ENCODE measurements around the gene UBN2. TPM values are rescaled to one million over a fixed set of nuclear protein-coding genes. Genes with fewer than 3 reads are reported as not detected.

Gene UBN2
- total RNA-seq, 2 donors from 2014 or later, result 14.4 to 19.3 TPM

DNA sequence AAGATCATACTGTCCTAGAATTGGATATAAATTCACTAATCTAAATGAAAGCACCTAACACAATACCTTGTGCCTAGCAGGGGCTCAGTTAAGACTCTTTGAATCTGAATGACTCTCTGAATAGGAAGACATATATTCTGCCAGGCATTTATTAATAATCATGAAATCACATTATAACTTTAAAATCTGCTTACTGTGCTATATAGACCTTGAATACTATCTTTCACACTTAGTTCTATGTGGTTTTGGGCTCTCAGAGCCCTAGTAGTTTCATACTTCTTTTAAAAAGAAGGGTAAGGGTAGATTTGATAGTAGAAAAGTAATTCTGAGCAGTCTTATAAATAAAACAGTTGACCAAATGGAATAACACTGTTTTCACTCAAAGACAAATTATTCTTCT lies 10.2 kb downstream of the UBN2 start:
- H3K36me3 ChIP-seq, result peaks cover 17% of the 10 kb centered on the region
- intact Hi-C loops (cut with DNase I), result no loop called here

DNA sequence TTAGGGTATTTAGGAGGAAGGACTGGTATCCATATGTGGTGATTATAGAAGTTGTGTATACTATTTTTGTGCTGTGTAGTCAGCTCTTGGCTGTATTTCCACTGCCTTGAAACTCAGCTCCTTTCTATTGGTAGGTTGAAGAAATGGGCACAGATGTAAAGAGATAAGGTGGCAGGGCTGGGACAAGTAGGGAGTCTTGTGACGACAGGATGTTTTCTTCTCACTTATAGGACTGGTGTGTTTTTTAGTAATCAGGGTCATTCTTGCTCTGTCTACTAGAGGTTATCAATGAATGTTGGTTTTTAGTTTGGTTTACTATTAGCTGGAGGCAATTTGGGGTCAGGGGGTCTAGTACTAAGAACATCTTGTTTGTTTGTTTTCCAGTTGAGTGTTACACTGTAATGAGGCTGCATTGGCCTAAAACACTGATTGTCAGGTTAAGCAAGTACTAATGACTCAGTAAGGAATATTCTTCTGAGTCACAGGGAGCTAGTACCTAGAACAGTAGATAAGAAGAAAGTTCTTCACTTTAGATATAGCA lies 11.8 kb downstream of the UBN2 start:
- Histone ChIP-seq H3K4me3 (no peak overlapping the region), H3K4me1 (no peaks in the 10 kb centered on the region), H3K9ac (ENCODE audit: low read depth in 2 of 2, low read length in 2 of 2) (no peak overlapping the region), H3K27ac (no peak overlapping the region), H3K9me3 (no peaks in the 10 kb centered on the region), H3K27me3 (no peaks in the 10 kb centered on the region), H3K36me3 (peaks cover 17% of the 10 kb centered on the region)
- intact Hi-C loops (cut with DNase I), result no loop called here
- DNase-seq, result no peak
- TF ChIP-seq, protein P1, sequence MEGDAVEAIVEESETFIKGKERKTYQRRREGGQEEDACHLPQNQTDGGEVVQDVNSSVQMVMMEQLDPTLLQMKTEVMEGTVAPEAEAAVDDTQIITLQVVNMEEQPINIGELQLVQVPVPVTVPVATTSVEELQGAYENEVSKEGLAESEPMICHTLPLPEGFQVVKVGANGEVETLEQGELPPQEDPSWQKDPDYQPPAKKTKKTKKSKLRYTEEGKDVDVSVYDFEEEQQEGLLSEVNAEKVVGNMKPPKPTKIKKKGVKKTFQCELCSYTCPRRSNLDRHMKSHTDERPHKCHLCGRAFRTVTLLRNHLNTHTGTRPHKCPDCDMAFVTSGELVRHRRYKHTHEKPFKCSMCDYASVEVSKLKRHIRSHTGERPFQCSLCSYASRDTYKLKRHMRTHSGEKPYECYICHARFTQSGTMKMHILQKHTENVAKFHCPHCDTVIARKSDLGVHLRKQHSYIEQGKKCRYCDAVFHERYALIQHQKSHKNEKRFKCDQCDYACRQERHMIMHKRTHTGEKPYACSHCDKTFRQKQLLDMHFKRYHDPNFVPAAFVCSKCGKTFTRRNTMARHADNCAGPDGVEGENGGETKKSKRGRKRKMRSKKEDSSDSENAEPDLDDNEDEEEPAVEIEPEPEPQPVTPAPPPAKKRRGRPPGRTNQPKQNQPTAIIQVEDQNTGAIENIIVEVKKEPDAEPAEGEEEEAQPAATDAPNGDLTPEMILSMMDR (IDR thresholded peaks at IDR 0.05), result no peak

More for the DNA sequence above, 10.2 kb downstream of the UBN2 start:
- no peaks in the 10 kb centered on the region for H3K4me1 ChIP-seq
- no peaks in the 10 kb centered on the region for H3K9me3 ChIP-seq
- H3K27me3 ChIP-seq, result no peaks in the 10 kb centered on the region
- no peak overlapping the region for H3K4me3 ChIP-seq
- DNase-seq, result no peak
- H3K9ac ChIP-seq (ENCODE audit: low read depth in 2 of 2, low read length in 2 of 2), result no peak overlapping the region
- TF ChIP-seq, protein P1 (IDR thresholded peaks at IDR 0.05), result no peak
- no peak overlapping the region for H3K27ac ChIP-seq

DNA sequence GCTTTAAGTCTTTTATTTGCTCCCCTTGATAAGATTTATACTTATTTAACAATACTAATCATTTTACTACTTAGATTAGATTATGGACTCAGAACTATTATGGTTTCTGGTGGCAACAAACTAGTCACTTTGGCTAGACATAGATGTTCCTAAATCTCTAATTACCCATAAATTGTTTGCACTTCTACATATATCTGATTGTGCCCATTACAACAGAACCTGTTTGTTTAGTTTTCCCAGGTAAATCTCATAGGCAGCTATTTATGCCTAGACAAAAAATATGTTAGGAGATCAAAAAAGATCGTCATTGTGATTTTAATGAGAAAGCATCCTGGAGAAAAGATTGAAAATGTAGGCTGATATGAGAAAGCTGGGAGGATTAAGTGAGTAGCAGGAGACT lies 14.4 kb downstream of the UBN2 start:
- H3K27ac ChIP-seq, result no peak overlapping the region
- DNase-seq, result no peak
- TF ChIP-seq, protein P1 (IDR thresholded peaks at IDR 0.05), result no peak
- peaks cover 5% of the 10 kb centered on the region for H3K36me3 ChIP-seq
- H3K4me3 ChIP-seq, result no peak overlapping the region
- no peaks in the 10 kb centered on the region for H3K27me3 ChIP-seq
- intact Hi-C loops (cut with DNase I), result no loop called here
- no peaks in the 10 kb centered on the region for H3K9me3 ChIP-seq
- H3K4me1 ChIP-seq, result no peaks in the 10 kb centered on the region
- no peak overlapping the region for H3K9ac ChIP-seq (ENCODE audit: low read depth in 2 of 2, low read length in 2 of 2)

DNA sequence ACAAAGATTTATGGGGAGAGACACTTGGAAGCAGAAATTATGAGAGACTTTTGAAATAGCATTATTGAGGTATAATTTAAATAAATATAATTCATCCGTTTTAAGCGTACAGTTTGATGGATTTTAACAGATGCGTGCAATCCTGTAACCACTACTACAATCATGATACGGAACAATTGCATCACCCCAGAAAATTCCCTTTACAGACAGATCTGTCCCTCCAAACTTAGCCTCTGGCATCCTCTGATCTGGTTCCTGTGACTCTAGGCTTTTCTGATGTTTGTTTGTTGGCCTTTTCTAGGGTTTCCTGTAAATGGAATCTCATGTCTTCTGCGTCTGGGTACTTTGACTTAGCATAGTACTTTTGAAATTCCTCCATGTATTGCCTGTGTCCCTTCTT lies 15.5 kb downstream of the UBN2 start:
- DNase-seq, result no peak
- intact Hi-C loops (cut with DNase I), result no loop called here
- no peak overlapping the region for H3K9ac ChIP-seq (ENCODE audit: low read depth in 2 of 2, low read length in 2 of 2)
- H3K9me3 ChIP-seq, result no peaks in the 10 kb centered on the region
- peaks cover 5% of the 10 kb centered on the region for H3K36me3 ChIP-seq
- TF ChIP-seq, protein P1 (IDR thresholded peaks at IDR 0.05), result no peak
- no peak overlapping the region for H3K27ac ChIP-seq
- H3K4me1 ChIP-seq, result no peaks in the 10 kb centered on the region
- no peaks in the 10 kb centered on the region for H3K27me3 ChIP-seq
- no peak overlapping the region for H3K4me3 ChIP-seq

DNA sequence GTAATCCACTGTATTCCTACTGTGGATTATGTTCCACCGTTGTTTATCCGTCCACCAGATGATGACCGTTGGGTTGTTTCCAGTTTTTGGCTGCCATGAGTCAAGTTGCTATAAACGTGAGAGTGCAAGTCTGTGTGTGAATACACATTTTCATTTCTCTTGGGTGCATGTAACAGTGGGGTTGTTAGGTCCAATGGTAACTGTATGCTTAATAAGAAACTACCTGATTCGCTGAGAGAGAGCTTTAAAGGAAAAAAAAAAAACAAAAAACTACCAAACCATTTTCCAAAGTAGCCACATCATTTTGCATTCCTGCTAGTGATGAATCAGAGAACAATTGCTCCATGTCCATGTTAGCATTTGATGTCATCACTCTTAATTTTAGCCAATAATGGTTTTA lies 15.9 kb downstream of the UBN2 start:
- TF ChIP-seq, protein P1 (IDR thresholded peaks at IDR 0.05), result no peak
- Histone ChIP-seq H3K36me3 (peaks cover 5% of the 10 kb centered on the region), H3K4me3 (no peak overlapping the region), H3K27me3 (no peaks in the 10 kb centered on the region), H3K9me3 (no peaks in the 10 kb centered on the region), H3K9ac (ENCODE audit: low read depth in 2 of 2, low read length in 2 of 2) (no peak overlapping the region), H3K27ac (no peak overlapping the region), H3K4me1 (no peaks in the 10 kb centered on the region)
- no peak for DNase-seq
- intact Hi-C loops (cut with DNase I), result no loop called here
